ENCODE data around the gene UGT2A3.
"Not testable (repeated sequence)": the region's sequence is repeated elsewhere in the genome, so short reads cannot be mapped to it uniquely, and the experiment has no call there.

Gene UGT2A3
- total RNA-seq: 0 to 0.12 (median 0) reads per million in 9 experiments

GRCh38 chr4:68951078-68951805 is at the start of gene UGT2A3:
Gene UGT2A3 (minus strand): TSS chr4:68951804. CDS start chr4:68951760, 44 bp downstream.
- H3K4me3 Mint-ChIP-seq: no peak within 1 kb of the TSS
- H3K27me3 Mint-ChIP-seq: no peaks in the 10 kb centered on the region

GRCh38 chr4:68997040-68997439 is 45.4 kb upstream of the UGT2A3 start:
- H3K27me3 Mint-ChIP-seq: no peaks in the 10 kb centered on the region
- no peak overlapping the region for H3K27ac Mint-ChIP-seq
- H3K36me3 Mint-ChIP-seq (ENCODE audit: insufficient read depth): no peaks in the 10 kb centered on the region
- no peak overlapping the region for H3K4me3 Mint-ChIP-seq
- H3K4me1 Mint-ChIP-seq (ENCODE audit: low read depth in 2 of 2): no peaks in the 10 kb centered on the region
- ATAC-seq (replicated peaks) (no peak), DNase-seq (no peak)
- peaks cover 0 to 2% of the 10 kb centered on the region in 2 donors for H3K9me3 Mint-ChIP-seq

More at GRCh38 chr4:68951078-68951805, at the start of gene UGT2A3:
- H3K27ac Mint-ChIP-seq: no peak within 1 kb of the TSS
- H3K36me3 Mint-ChIP-seq (ENCODE audit: insufficient read depth): no peaks in the 10 kb centered on the region
- H3K4me1 Mint-ChIP-seq (ENCODE audit: low read depth in 2 of 2): no peaks in the 10 kb centered on the region
- DNase-seq: no peak
- H3K9me3 Mint-ChIP-seq: peaks cover 5 to 7% of the 10 kb centered on the region in 2 donors
- ATAC-seq (replicated peaks): no peak

DNA sequence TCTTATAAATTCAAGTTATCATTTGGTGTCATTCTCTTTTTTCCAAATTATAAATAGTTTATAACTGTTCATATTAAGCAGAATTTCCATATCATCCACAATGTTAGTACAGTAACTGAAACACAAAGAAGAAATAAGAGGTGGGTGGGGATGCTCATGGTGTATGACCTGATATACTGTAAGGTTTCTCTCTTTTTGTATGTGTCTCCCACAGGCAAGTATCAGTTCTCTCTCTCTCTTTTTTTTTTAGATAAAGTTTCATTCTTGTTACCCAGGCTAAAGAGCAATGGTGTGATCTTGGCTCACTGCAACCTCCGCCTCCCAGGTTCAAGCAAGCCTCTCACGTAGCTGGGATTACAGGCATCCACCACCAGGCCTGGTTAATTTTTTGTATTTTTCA is 43.7 kb upstream of the UGT2A3 start:
- Mint-ChIP-seq H3K4me1 (ENCODE audit: low read depth in 2 of 2) (no peaks in the 10 kb centered on the region), H3K27me3 (no peaks in the 10 kb centered on the region), H3K4me3 (no peak overlapping the region), H3K36me3 (ENCODE audit: insufficient read depth) (no peaks in the 10 kb centered on the region), H3K9me3 (peaks cover 0 to 2% of the 10 kb centered on the region in 2 donors), H3K27ac (no peak overlapping the region)
- no peak for DNase-seq
- ATAC-seq (replicated peaks): no peak

- Mint-ChIP-seq H3K4me1 (ENCODE audit: low read depth in 2 of 2) (no peaks in the 10 kb centered on the region), H3K36me3 (ENCODE audit: insufficient read depth) (no peaks in the 10 kb centered on the region), H3K27me3 (no peaks in the 10 kb centered on the region), H3K27ac (no peak overlapping the region), H3K4me3 (no peak overlapping the region), H3K9me3 (no peaks in the 10 kb centered on the region)
- DNase-seq: no peak
- no peak for ATAC-seq (replicated peaks)
Measured at GRCh38 chr4:68987007-68987406, 35.4 kb upstream of the UGT2A3 start.

GRCh38 chr4:68985442-68985841 is 33.8 kb upstream of the UGT2A3 start:
- no peaks in the 10 kb centered on the region for H3K4me1 Mint-ChIP-seq (ENCODE audit: low read depth in 2 of 2)
- H3K4me3 Mint-ChIP-seq: no peak overlapping the region
- ATAC-seq (replicated peaks) (no peak), DNase-seq (no peak)
- H3K9me3 Mint-ChIP-seq: no peaks in the 10 kb centered on the region
- no peak overlapping the region for H3K27ac Mint-ChIP-seq
- no peaks in the 10 kb centered on the region for H3K36me3 Mint-ChIP-seq (ENCODE audit: insufficient read depth)
- no peaks in the 10 kb centered on the region for H3K27me3 Mint-ChIP-seq

DNA sequence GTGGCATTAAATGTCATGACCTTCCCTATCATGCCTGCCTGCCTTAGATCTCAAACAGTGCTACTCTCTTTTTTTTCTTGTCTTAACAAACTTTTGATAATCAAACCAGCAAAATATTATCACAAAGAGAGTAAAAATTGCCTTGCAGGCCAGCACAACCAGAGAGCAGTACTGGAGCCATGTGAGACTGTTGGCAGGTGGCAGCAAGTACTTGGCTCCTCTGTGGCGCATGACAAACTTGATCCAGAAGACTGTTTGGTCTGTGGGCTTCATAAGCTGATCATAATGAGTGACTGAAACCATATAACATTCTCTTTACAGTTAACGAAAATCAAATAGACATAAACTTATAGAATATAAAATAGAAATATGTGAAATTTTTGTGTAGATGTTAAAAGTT is 33.3 kb upstream of the UGT2A3 start:
- no peak overlapping the region for H3K4me3 Mint-ChIP-seq
- no peaks in the 10 kb centered on the region for H3K27me3 Mint-ChIP-seq
- no peaks in the 10 kb centered on the region for H3K4me1 Mint-ChIP-seq (ENCODE audit: low read depth in 2 of 2)
- ATAC-seq (replicated peaks) (no peak), DNase-seq (no peak)
- no peaks in the 10 kb centered on the region for H3K9me3 Mint-ChIP-seq
- no peak overlapping the region for H3K27ac Mint-ChIP-seq
- H3K36me3 Mint-ChIP-seq (ENCODE audit: insufficient read depth): no peaks in the 10 kb centered on the region

- Mint-ChIP-seq H3K4me1 (ENCODE audit: low read depth in 2 of 2) (no peaks in the 10 kb centered on the region), H3K4me3 (no peak overlapping the region), H3K27me3 (no peaks in the 10 kb centered on the region), H3K27ac (no peak overlapping the region), H3K9me3 (peaks cover 9 to 16% of the 10 kb centered on the region in 2 donors), H3K36me3 (ENCODE audit: insufficient read depth) (no peaks in the 10 kb centered on the region)
- DNase-seq (no peak), ATAC-seq (replicated peaks) (no peak)
Measured at GRCh38 chr4:68963374-68963773, 11.8 kb upstream of the UGT2A3 start.

DNA sequence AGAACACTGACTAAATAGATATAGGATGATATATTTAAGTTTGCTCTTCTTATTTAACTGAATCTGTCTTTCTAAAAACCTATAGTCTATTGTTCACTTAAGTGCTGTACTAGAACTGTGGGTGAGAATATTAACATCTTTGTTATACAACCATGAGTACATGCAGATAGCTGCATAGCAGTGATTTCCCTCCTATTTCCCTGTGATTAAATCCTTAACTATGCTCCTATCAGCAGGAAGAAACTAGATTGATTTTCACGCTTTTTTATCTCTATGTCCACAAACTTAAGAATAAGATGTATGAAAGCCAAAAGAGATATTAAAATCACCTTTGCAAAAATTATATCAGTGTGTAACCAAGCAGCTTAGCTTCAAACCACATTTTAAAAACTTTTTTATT is 11.3 kb upstream of the UGT2A3 start:
- Mint-ChIP-seq H3K4me1 (ENCODE audit: low read depth in 2 of 2) (no peaks in the 10 kb centered on the region), H3K4me3 (no peak overlapping the region), H3K9me3 (peaks cover 8 to 12% of the 10 kb centered on the region in 2 donors), H3K27me3 (no peaks in the 10 kb centered on the region), H3K36me3 (ENCODE audit: insufficient read depth) (no peaks in the 10 kb centered on the region), H3K27ac (no peak overlapping the region)
- DNase-seq (no peak), ATAC-seq (replicated peaks) (no peak)

GRCh38 chr4:68960294-68961163 is 8.9 kb upstream of the UGT2A3 start:
- ATAC-seq (replicated peaks): no peak
- Mint-ChIP-seq H3K9me3 (peaks cover 5 to 12% of the 10 kb centered on the region in 2 donors), H3K27ac (no peak overlapping the region)

GRCh38 chr4:68959085-68959484 is 7.5 kb upstream of the UGT2A3 start:
- not testable (repeated sequence) for H3K27ac Mint-ChIP-seq; H3K36me3 Mint-ChIP-seq (ENCODE audit: insufficient read depth); ATAC-seq (replicated peaks); H3K4me1 Mint-ChIP-seq (ENCODE audit: low read depth in 2 of 2); H3K4me3 Mint-ChIP-seq; H3K27me3 Mint-ChIP-seq; DNase-seq
- H3K9me3 Mint-ChIP-seq: peaks cover 4 to 12% of the 10 kb centered on the region in 2 donors

More at GRCh38 chr4:68960294-68961163, 8.9 kb upstream of the UGT2A3 start:
- Mint-ChIP-seq H3K36me3 (ENCODE audit: insufficient read depth) (no peaks in the 10 kb centered on the region), H3K4me1 (ENCODE audit: low read depth in 2 of 2) (no peaks in the 10 kb centered on the region), H3K4me3 (no peak overlapping the region), H3K27me3 (no peaks in the 10 kb centered on the region)
- no peak for DNase-seq

DNA sequence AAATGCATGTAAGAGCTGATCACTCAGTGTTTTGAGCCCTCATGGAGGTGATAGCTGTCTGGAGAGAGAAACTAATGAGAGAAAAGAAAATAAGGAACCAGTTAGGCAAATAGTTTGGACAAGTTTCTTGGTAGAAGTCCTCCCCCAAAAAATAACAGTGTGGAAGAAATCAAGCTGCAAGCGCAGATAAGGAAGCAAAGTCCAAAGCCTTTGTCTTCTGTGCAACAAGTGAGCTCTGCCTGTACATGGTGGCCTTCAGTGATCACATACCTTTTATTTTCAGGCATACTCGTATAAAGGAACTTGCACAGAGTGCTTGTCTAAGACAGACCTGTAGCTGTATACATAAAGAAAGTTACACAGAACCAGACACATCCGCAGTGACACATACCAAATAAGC is 2.5 kb upstream of the UGT2A3 start:
- no peak for DNase-seq
- no peaks in the 10 kb centered on the region for H3K4me1 Mint-ChIP-seq (ENCODE audit: low read depth in 2 of 2)
- H3K36me3 Mint-ChIP-seq (ENCODE audit: insufficient read depth): no peaks in the 10 kb centered on the region
- H3K27ac Mint-ChIP-seq: no peak overlapping the region
- no peak for ATAC-seq (replicated peaks)
- no peaks in the 10 kb centered on the region for H3K27me3 Mint-ChIP-seq
- peaks cover 3 to 7% of the 10 kb centered on the region in 2 donors for H3K9me3 Mint-ChIP-seq
- H3K4me3 Mint-ChIP-seq: no peak overlapping the region

- no peak overlapping the region for H3K4me3 Mint-ChIP-seq
- H3K27me3 Mint-ChIP-seq: no peaks in the 10 kb centered on the region
- ATAC-seq (replicated peaks) (no peak), DNase-seq (no peak)
- H3K9me3 Mint-ChIP-seq: peaks cover 3 to 7% of the 10 kb centered on the region in 2 donors
- no peak overlapping the region for H3K27ac Mint-ChIP-seq
- H3K36me3 Mint-ChIP-seq (ENCODE audit: insufficient read depth): no peaks in the 10 kb centered on the region
- no peaks in the 10 kb centered on the region for H3K4me1 Mint-ChIP-seq (ENCODE audit: low read depth in 2 of 2)
Measured at GRCh38 chr4:68953056-68953596, 1.5 kb upstream of the UGT2A3 start.

DNA sequence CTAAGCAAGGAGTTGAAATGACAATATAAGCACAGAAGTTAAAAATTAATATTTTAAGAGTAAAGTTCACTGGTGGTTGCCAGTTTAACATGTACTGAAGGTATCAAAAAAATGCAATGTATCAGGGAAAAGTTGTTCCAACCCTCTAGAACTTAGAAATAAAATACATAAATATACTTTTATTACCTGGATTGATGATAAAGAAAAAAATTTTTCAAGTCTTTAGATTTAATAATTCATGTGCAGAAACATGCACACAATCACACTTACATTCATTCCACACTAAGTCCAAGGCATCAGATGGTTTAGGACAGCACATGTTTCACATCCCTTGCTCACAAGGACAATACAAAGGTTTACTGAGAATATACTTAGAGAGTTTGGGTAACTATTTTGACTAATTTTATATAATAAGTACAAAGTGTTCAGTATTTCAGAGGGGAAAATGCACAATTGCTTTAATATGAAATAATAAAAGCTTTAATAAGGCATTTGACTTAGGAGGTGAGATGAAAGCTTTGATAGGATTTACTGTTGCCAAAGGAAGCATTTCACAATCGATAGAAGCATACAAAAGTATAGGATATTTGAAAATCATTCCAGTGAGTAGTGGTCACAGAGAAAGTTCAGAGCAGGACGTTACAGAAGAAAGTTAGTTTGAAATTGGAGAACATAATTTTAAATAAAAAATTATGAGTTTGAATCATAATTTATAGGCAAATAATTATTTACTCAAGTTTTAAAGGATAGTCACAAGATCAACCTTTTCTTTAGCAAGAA is 392 bp upstream of the UGT2A3 start:
- Mint-ChIP-seq H3K36me3 (ENCODE audit: insufficient read depth) (no peaks in the 10 kb centered on the region), H3K27ac (no peak overlapping the region), H3K4me1 (ENCODE audit: low read depth in 2 of 2) (no peaks in the 10 kb centered on the region), H3K4me3 (no peak overlapping the region), H3K27me3 (no peaks in the 10 kb centered on the region), H3K9me3 (peaks cover 5 to 7% of the 10 kb centered on the region in 2 donors)
- DNase-seq (no peak), ATAC-seq (replicated peaks) (no peak)
